ENCODE data around the gene NOTO.
"Not testable (repeated sequence)": the region's sequence is repeated elsewhere in the genome, so short reads cannot be mapped to it uniquely, and the experiment has no call there.

NOTO gene

DNA sequence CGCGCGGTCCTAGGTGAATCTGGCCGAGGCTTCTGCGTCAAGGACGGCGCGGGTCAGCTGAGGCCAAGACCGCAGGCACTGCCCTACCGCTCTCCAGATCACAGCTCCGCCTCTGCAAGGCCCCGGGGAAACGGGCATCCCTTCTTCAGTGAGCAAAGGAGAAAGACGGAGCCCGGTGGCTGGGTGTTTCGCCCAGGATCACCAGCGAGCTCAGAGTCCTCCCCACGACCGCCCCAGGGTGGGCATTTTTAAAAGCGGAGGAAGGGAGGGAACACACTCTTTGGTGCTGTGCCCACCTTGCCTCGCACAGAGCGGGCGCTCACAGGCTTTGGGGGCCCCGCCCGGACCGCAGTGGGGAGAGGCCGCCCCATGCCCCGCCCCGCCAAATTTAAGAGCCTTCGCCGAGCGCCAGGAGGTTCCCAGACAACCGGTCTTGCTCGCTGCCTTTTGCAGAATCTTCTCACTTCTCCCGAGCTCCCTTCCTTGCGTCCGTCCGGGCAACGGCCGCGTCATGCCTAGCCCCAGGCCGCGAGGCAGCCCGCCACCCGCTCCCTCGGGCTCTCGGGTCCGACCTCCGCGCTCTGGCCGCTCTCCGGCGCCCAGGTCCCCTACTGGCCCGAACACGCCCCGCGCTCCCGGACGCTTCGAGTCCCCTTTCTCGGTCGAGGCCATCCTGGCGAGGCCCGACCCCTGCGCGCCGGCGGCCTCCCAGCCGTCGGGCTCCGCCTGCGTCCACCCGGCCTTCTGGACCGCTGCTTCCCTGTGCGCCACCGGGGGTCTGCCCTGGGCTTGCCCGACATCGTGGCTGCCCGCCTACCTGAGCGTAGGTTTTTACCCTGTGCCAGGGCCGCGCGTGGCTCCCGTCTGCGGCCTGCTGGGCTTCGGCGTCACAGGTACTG lies at the start of gene NOTO:
Gene NOTO, plus strand, starts transcription at position 419 of the 899 bp plus-strand sequence. Its CDS starts 93 bp downstream, at position 512.
- peak; percentile 74 for DNase-seq

DNA sequence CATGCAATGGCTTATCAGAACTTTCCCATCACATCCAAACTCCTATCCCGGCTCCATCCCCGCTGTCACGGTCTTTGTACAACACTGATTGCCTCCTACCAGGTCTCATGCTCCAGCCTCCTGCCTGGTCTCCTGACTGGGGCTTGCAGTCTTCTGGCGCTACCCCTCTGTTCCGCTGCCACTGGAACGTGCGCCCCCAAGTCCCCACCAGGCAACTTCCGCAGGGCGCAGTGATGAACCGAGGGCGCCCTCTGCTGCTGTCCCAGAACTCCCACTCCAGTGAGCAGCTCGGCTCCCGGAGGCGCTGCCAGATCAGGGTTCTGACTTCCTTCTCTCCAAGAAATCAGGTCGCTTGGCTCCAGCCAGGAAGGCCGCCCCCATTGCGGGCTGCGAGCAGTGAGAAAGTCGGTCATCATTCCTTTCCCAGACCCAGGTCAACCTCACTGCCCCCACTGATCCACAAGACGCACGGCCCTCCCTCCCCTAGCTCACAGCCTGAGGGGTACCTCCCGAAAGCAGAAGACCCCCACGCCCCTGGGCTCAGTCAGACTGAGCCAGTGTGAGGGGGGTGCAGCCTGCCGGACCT lies 45.7 kb upstream of the NOTO start:
- peak; percentile 39 for DNase-seq

DNA sequence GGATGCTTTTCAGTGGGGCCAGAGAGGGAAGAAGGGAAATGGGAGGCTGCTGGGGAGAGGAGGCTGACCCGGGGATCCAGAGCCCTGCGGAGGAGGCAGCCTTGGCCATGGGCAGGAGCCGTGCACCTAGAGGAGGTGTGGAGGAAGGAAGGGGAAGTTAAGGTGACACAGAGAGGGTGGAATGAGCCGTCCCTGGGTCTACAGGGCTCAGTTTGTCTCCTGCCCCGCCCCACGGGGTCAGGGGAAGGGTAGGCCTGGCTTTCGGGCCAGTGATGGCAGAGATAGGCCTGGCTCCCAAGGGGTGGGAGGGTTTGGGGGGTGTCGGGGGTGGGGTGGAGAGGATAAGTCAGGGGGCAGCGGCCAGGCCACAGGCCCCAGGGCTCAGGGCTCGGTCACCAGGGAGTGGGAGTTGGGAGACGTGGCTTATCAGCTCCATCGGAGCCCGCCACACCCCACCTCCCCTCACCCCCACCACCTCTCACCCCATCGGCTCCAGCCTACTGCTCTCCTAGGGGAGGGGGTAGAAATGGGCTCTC lies 39.5 kb upstream of the NOTO start:
- DNase-seq = no peak

GRCh38 chr2:73163483-73164367 lies 38.6 kb upstream of the NOTO start:
- peak; percentile 80 for DNase-seq

DNA sequence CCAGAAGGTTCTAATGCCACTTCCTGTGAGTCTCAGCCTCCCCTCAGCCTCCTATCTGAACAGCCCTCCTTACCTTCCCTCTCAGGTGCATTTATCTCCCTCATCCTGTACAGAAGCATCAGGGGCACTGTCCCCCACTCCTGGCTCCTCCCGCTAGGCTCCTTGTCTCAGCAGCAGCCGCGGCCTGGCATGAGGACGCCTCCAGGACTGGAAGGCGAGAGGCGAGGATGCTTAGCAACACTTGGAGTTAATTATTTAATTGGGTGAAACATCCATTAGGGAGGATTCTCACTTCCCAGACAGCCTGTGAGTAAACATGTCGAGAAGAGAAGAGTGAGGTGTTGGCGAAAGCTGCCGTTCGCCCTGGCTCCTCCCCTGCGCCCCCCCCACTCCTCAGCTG lies 36.4 kb upstream of the NOTO start:
- DNase-seq = not testable (repeated sequence)

- DNase-seq = not testable (repeated sequence)
These were observed 35.6 kb upstream of the NOTO start for GRCh38 chr2:73166813-73167212.

GRCh38 chr2:73168348-73168747 lies 34.0 kb upstream of the NOTO start:
- DNase-seq = not testable (repeated sequence)

DNA sequence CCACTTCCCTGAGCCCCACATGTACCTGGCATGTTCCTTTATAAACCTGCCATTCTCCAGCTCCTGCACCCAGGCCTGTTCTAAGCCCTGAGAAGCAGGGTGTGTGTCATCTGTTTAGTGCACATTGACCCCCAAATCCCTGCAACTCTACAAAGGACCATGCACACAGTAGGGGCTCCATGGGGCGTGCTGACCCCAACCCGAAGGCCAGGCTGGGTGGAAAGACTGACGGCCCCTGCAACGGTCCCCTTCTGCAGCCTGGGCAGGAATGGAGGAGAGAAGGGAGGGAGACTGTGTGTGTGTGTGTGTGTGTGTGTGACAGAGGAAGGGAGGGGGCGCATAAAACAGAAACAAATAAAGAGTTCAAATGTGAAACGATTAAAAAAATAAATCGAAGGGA lies 32.0 kb upstream of the NOTO start:
- not testable (repeated sequence) for DNase-seq

- no peak for DNase-seq
These were observed 29.4 kb upstream of the NOTO start for GRCh38 chr2:73172963-73173362.

DNA sequence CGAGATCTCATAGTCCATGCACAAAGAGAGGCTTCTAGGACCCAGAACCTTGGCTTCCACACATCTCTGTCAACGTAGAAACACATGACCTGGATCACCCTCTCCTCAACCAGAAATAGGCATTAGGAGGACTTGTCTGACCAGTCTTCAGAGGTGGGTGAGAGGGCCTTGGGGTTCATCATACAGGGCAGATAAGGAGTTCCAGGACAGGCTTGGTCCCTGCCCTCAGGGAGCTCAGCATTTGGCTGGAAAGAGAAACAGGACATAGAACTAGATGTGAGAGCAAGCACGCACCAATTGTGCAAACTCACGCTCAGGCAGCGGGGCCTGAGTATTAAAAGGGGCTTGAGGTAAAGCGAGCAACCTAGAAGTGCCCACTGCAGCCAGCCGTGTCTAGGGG lies 28.6 kb upstream of the NOTO start:
- no peak for DNase-seq

DNA sequence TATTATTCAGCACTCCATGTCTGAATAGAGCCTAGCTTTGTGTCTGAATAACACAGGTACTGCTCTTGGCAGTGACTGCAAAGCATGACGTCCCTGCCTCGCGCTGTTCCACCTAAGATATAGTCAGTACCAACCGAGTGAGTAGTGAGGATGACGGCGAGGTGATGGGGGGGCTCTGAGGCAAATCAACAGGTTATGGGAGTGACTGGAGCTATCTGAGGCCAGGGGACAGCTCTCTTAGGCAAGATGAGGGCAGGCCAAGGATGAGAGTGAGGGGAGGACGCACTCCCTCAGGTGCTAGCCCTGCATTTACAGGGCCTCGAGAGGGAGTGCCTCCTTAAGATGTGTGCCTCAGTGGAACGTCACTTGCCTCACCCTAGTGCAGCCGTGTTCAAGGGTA lies 28.1 kb upstream of the NOTO start:
- DNase-seq = no peak

DNA sequence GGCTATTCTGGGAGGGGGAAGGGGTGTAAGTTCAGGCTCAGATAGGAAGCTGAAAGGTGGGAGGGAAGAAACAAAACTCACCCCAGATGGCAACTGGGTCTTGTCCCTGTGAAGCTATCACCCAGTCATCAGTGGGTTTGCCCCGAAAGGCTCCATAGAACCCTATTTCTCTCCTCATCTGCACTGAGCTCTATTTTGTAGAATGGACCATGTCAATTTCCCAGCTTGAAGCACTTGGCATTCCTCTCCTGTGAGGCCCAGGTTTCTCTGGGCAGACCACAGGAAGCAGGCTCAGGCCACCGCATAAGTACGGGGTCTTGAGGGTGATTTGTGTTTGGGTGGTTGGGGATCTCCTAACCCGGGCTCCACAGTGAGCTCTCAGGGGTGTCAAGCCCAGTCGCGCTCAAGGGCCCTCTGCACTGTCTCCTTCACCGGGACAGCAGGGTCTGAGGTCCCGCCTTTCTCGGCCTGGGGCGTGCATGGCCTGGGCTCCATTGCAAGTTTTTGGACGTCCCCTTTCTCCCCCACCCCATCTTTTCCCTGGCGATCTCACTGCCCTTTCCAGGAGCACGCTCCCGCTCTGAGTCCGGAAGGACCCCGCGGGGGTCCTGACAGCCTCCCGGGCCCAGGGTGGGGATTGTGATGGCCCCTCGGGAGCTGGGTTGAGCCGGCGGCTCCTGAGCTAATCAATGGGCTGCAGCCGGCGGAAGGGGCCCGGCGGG lies 27.3 kb upstream of the NOTO start:
- DNase-seq = no peak

- peak; percentile 83 for DNase-seq
These were observed 26.6 kb upstream of the NOTO start for GRCh38 chr2:73175663-73176204.

DNA sequence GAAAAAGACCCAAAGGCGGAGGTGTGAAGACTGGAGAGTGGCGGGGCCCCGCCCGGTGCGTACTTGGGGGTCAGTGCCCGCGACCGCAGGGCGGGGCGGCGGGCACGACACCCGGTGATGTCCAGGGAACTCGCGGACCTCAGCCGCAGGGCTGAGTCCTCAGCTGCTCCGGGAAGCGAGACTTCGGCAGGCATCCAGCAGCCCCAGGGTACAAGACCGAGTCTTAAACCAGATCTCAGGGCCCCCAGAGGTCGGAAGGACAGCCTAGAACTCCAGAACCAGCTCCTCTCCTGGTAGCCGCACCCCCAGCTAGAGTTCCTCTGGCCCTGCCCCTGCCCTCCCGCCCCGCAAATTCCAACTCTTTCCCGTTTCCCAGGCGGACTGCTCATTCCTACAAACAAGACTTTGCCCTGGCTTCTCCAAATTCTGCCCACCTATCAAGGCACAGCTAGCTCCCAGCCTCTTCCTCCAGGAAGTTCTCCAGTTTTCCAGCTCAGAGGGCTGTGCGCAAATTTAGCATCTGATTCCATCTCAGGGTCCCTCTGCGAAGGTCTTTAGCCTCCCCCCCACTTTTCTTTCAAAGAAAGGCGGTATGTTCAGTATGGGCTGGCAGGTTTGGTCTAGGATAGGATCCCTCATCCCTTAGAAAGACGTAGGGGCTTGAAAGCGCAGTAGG lies 26.0 kb upstream of the NOTO start:
- peak; percentile 66 for DNase-seq

DNA sequence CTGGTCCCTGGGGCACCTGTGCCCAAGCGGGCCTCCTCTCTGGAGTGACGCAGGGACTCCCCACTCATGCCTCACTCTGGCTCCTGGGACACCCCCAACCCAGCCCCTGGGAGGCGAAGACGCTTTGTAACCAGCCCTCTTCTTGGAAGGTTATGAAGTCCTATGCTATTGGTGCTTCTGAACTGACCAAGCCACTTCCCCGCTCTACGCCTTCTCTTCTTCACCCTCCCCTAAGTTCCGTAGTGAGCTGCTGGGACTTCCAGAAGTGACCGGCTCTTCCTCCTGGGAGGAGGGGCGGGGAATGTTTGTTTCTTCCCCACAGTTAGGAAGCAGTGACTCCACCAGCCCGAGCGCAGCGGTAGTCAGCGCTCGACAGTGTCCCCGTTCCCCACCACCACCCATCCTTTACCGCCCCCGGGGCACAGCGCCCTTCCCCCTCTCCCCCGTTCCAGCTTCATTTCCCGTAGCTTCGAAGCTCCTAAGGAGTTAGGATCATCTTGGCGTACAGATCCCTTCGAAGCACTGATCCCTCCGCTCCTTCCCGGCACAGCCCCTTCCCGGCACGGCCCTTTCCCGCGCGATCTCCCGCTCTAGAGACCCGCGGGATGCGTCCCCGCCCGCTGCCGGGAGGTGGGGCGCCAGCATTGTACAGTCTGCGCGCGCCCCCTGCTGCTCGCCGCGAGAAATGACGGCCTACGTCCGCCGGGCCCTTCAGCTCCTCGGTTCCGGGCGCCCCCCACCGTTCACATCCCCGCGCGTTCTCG lies 25.3 kb upstream of the NOTO start:
- peak; percentile 91 for DNase-seq

DNA sequence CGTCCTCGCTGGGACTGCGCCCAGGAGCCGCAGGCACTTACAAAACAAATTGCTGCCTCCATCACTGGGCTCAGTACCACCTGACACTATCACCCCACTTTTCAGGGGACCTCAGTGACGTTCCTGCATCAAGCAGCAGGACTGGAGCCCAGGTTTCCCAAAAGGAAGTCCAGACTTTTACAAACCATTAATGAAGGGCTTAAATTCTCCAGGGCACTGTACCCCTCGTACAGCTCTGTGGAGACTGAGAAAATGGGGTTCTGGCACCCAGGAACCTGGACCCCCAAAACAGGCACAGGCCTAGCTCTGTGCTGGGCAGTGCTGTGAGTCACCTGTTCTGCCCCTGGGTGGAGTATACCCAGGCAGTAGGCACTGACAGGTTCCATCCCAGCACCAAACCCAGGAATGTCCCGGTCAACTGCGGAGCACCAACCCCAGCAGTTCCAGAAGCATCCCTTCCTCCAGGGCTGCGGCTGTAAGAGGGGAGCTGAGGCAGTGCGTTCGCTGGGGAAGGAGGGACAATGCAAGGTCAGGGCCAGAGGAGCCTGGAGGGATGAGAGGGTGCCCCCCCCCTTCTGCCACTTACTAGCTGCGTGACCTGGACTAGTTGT lies 24.6 kb upstream of the NOTO start:
- peak; percentile 51 for DNase-seq

DNA sequence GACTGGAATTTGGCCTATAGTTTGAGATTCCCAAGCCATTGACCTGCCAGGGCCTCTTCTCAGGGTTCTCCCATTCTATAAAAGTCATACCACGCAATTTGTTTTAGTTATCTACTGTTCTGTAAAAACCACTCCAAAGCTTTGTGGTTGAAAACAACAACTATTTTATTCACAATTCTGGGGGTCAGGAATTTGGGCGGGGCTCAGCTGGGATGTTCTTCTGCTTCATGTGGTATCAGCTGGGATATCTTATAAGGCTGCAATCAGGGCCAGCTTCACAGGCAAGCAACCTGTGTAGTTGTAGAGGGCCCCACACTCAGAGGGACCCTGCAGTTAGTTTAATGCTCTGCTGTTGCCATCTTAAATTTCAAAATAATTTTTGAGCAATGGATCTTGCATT lies 16.4 kb upstream of the NOTO start:
- DNase-seq = no peak

- DNase-seq = no peak
These were observed 14.8 kb upstream of the NOTO start for GRCh38 chr2:73187549-73187948.

GRCh38 chr2:73197579-73197978 lies 4.8 kb upstream of the NOTO start:
- no peak for DNase-seq

DNA sequence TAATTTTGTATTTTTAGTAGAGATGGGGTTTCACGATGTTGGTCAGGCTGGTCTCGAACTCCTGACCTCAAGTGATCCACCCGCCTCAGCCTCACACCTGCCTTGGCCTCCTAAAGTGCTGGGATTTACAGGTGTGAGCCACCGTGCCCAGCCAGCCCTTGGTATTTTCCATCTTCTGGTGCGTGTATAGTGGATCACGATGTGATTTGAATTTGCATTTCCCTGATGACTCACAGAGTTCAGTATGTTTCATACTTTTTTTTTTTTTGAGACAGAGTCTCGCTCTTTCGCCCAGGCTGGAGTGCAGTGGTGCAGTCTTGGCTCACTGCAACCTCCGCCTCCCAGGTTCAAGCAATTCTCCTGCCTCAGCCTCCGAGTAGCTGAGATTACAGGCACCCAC lies 2.1 kb upstream of the NOTO start:
- peak; percentile 35 for DNase-seq
